GM18868 (cell line): ENCODE data around the gene TENM3.

Experiments
- ATAC-seq: cut with Tn5 transposase; IDR thresholded peaks from one replicate; pipeline ENCODE4 v1.9.1; 2021; ENCODE audit warnings: mild to moderate bottlenecking, moderate library complexity; ENCODE audit not compliant: unreplicated experiment

Gene TENM3

GRCh38 chr4:182495645-182496385 is 252.6 kb downstream of the TENM3 start:
- no peak for ATAC-seq

DNA sequence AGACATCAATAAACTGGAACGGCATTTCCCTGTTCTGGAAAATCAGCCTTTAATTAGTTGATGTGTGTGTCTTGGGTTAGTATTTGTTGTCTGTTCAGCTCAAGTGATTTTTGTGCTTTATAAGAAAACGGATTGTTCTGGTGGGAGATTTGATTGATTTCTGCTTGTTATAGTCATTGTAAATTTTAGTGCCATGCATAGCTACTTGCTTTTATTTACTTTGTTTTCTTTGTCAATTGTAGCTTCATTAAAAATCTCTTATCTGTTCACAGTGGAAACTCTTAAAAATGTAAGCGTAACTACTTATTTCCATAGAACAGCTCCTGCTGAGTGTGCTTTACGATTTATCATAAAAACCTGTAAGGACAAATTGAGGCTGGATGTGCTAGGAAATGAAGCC is 253.2 kb downstream of the TENM3 start:
- no peak for ATAC-seq

DNA sequence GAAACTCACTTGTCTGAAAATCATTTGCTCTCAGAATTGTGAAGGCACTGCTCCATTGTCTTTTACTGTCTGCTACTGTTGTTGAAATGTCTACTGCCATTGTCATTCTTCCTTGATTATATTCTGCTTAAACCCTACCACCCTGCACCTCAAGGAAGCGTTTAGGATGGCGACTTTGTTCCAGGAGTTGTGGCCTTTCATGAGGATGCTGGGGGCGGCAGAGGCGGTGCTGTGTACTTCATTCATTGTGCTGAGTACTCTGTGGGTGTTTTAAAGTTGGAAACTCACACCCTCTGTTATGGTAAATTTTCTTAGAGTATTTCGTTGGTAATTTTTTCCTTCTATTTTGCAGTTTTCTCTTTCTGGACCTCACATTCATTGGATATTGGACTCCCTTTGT is 258.9 kb downstream of the TENM3 start:
- ATAC-seq, result no peak

DNA sequence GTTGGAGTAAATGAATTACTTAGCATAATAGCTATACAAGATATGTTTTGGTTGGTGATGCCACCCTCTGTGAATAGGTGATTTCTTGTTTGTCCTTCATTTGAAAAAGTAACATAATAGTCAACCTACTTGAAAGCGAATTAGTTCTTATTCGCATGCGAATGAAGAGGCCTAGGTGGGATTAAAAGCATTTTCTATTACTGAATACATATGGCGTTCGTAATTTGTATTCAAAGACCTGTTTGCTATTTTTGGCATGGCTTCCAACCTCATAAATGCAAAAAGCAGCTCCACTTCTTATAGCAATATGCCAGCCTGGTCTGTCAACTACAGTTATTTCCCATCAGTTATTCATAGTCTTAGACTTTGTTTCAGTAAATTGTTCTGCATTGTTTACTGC is 261.3 kb downstream of the TENM3 start:
- no peak for ATAC-seq

- no peak for ATAC-seq
Observed at GRCh38 chr4:182507805-182508204, 264.6 kb downstream of the TENM3 start.

DNA sequence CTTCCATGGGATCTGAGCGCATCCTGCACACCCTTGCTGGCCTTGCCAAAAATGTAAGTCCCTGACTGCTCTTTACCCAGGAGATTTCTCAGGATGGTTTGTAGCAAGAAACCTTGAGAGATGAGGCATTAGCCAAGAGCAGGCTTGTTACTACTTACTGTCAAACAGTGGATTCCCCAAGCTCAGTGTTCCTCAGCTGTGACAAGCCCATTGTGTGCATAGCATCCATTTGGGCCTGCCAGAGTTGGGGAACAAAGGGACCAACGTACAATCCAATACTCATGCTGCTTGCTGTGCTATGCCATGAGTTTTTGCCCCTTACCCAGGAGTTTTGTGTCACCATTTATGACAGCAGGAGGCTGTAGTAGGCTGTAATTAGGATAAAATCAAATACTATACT is 267.6 kb downstream of the TENM3 start:
- ATAC-seq, result no peak

GRCh38 chr4:182513587-182514291 is 270.5 kb downstream of the TENM3 start:
- ATAC-seq, result no peak

DNA sequence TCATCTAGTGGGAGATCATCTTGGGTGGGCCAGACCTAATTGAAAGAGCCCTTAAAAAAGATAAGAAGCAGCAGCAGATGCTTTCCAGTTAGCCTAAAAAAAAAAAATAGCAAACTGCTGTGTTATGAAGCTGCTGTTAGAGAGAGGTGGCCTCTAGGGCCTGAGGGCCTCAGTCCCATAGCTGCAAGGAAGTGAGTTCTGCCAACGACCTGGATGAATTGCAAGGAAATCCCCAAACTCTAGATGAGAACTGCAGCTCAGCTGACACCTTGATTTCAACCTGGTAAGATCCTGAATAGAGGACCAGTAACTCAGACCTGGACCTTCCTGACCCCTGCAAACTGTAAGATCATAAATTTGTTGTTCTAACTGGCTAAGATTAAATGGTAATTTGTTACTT is 275.2 kb downstream of the TENM3 start:
- ATAC-seq, result peak; percentile 63

DNA sequence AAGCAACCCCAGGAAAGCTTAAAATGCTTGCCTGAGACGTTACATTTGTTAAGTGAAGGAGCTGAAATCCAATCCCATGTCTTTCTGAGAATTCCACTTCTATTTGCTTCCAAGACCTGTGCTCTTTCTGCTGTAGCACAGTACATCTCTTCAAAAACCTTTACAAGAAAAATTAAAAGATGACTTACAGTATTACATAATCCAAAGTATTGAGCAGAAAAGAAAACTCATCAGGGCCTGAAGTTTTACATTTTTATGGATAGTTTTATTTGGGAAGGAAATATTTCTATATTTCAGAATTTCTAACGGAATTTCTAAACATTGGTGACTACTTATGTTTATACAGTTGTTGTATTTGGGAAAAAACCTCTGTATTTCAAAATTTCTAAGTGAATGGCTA is 276.3 kb downstream of the TENM3 start:
- no peak for ATAC-seq

DNA sequence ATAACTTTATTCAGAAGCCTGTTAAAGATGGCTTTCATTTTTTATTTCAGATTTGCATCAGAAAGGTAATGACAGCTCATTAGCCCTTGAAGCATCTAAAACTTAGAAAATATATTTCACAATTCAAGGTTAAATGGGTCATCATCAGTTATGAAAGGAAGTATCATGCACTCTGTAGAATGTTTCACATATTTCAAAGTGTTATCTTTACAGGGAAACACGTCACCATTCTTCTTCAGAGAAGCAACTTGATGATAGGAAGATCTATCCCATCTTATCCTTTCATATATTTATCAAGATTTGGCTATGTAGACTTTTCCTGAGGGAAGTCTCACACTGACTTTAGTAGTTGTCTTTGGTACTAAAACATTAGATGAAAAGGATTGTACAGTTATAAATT is 277.8 kb downstream of the TENM3 start:
- no peak for ATAC-seq

- no peak for ATAC-seq
Observed at GRCh38 chr4:182528819-182529218, 285.6 kb downstream of the TENM3 start.

DNA sequence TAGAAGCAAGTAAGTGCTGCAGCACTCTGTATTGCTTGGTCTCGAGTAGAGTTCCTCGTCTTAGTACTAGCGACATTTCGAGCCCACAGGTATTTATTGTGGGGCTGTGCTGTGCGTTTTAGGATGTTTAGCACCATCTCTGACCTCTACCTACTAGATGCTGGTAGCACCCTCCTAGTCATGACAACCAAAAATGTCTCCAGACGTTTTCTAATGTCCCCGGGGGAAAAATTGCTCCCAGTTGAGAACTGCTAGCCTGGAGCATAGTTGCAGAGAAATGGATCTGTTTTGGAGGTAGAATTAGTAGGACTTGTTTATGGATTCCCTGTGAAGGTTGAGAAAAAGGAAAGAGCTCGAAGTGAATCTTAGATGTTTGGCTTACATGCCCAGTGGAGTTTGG is 287.2 kb downstream of the TENM3 start:
- ATAC-seq, result no peak

- ATAC-seq, result no peak
Observed at GRCh38 chr4:182531555-182532162, 288.5 kb downstream of the TENM3 start.

GRCh38 chr4:182532441-182532840 is 289.2 kb downstream of the TENM3 start:
- ATAC-seq, result no peak

DNA sequence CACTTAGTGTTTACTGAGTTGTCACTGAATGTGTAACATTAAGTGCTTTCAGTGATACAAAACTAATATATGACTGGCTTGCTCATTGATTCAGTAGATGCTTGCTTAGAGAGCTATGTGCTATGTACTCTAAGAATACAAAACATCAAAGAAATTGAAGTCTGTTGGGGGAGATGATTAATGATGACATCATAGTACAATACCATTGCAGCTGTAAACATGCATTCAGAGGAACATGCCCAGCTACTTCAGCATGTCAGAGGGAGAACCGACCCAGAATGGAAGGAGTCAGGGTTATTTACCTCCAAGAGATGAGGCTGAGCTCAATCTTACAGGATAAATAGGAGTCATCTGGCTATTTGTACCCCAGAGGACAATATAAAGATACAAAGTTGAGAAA is 290.8 kb downstream of the TENM3 start:
- ATAC-seq, result no peak

- no peak for ATAC-seq
Observed at GRCh38 chr4:182536221-182536811, 293.1 kb downstream of the TENM3 start.

DNA sequence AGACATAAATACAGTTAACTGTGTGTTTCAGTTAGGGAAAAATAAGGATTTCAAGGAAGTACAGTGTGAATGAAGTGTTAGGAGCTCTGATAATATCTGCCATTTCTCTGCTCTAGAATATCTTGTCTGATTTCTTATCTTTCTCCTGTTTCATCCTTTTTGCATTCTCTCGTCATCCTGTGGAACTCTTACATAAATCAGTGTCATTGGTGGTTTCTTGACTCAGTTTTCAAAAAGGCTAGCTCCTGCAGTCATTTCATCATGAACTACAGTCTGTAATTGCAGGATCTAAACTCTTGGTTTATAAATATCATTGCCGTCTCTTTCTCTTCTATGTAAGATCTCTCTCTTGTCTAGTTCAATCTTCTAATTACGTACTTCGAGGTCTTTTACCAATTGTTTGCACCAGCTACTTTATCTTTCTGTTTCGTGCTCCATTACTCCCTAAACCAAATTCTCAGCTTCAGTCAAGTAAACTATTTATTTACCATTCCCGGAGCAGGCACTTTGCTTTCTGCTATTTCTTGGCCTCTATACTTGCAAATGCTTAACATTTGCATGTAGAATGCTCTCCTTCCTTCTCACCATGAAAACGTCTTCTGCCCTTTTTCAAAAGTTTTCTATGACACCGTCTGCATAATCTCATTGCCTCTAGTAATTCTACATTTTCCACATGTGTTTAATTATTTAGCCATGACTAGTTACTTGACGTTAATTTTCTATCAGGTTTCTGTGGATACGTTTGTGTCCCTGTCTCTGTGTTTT is 294.0 kb downstream of the TENM3 start:
- no peak for ATAC-seq

- ATAC-seq, result no peak
Observed at GRCh38 chr4:182538031-182538430, 294.8 kb downstream of the TENM3 start.

- no peak for ATAC-seq
Observed at GRCh38 chr4:182540496-182540895, 297.3 kb downstream of the TENM3 start.

- peak; percentile 100 for ATAC-seq
Observed at GRCh38 chr4:182547435-182547834, 304.2 kb downstream of the TENM3 start.

GRCh38 chr4:182548156-182548555 is 305.0 kb downstream of the TENM3 start:
- no peak for ATAC-seq
